Ishikawa (cell line): Measurements from ENCODE around the gene CEACAM19.

Experiments
- CREB1 ChIP-seq: IDR thresholded peaks from 2 replicates; pipeline ENCODE4 v1.6.1; 2012; ENCODE audit warnings: low read depth
- EGR1 ChIP-seq: IDR thresholded peaks from 2 replicates; pipeline ENCODE4 v1.6.1; 2012
- EP300 ChIP-seq: IDR thresholded peaks from 2 replicates; pipeline ENCODE4 v1.6.1; 2012; ENCODE audit warnings: borderline replicate concordance
- FOXM1 ChIP-seq: IDR thresholded peaks from 2 replicates; pipeline ENCODE4 v1.6.1; 2012; ENCODE audit warnings: low read depth, borderline replicate concordance
- MAX ChIP-seq: IDR thresholded peaks from 2 replicates; pipeline ENCODE4 v1.6.1; 2012
- NFIC ChIP-seq: IDR thresholded peaks from 2 replicates; pipeline ENCODE4 v1.6.1; 2012
- RAD21 ChIP-seq: IDR thresholded peaks from 2 replicates; pipeline ENCODE4 v1.6.1; 2012; ENCODE audit warnings: low read depth
- REST ChIP-seq: IDR thresholded peaks from 2 replicates; pipeline ENCODE4 v1.6.1; 2012; ENCODE audit warnings: low read depth, mild to moderate bottlenecking
- TAF1 ChIP-seq: IDR thresholded peaks from 2 replicates; pipeline ENCODE4 v1.6.1; 2012; ENCODE audit warnings: low read depth, mild to moderate bottlenecking
- TCF12 ChIP-seq: IDR thresholded peaks from 2 replicates; pipeline ENCODE4 v1.6.1; 2012; ENCODE audit warnings: low read depth
- TEAD4 ChIP-seq: IDR thresholded peaks from 2 replicates; pipeline ENCODE4 v1.6.1; 2012
- USF1 ChIP-seq: IDR thresholded peaks from 2 replicates; pipeline ENCODE4 v1.6.1; 2012
- YY1 ChIP-seq: IDR thresholded peaks from 2 replicates; pipeline ENCODE4 v1.6.1; 2012; ENCODE audit warnings: low read depth
- ZBTB7A ChIP-seq: IDR thresholded peaks from 2 replicates; pipeline ENCODE4 v1.6.1; 2012; ENCODE audit warnings: low read depth

The CEACAM19 gene

GRCh38 chr19:44707794-44708193, 36.5 kb downstream of the CEACAM19 start:
- TF ChIP-seq TAF1 = no peak
- no peak for TF ChIP-seq CREB1
- TF ChIP-seq ZBTB7A = no peak
- TF ChIP-seq YY1 = no peak
- TF ChIP-seq EGR1 = no peak
- no peak for TF ChIP-seq EP300
- no peak for TF ChIP-seq USF1
- no peak for TF ChIP-seq NFIC
- no peak for TF ChIP-seq TEAD4
- no peak for TF ChIP-seq MAX

GRCh38 chr19:44708940-44709339, 37.7 kb downstream of the CEACAM19 start:
- TF ChIP-seq EP300 = no peak
- no peak for TF ChIP-seq CREB1

GRCh38 chr19:44710483-44710882, 39.2 kb downstream of the CEACAM19 start:
- no peak for TF ChIP-seq TEAD4
- TF ChIP-seq ZBTB7A = no peak
- no peak for TF ChIP-seq CREB1
- TF ChIP-seq REST = no peak
- no peak for TF ChIP-seq NFIC
- no peak for TF ChIP-seq MAX
- TF ChIP-seq EP300 = no peak
- TF ChIP-seq EGR1 = no peak
- no peak for TF ChIP-seq FOXM1
- TF ChIP-seq TAF1 = no peak
- no peak for TF ChIP-seq TCF12
- no peak for TF ChIP-seq YY1
- TF ChIP-seq RAD21 = no peak
- TF ChIP-seq USF1 = no peak

GRCh38 chr19:44712864-44713515, 41.7 kb downstream of the CEACAM19 start:
- TF ChIP-seq USF1 (peak; percentile 89), REST (no peak)

GRCh38 chr19:44714597-44715169, 43.4 kb downstream of the CEACAM19 start:
- TF ChIP-seq REST = no peak
- no peak for TF ChIP-seq TAF1
- TF ChIP-seq CREB1 = no peak
- TF ChIP-seq ZBTB7A = no peak
